HL-60 (cell line): Measurements from ENCODE around the gene PTPN13.

Source experiments
- GABPA ChIP-seq: IDR thresholded peaks from 2 replicates; pipeline ENCODE4 v1.6.1; 2012; ENCODE audit warnings: low read depth
- POLR2AphosphoS5 ChIP-seq: IDR thresholded peaks from 2 replicates; pipeline ENCODE4 v1.6.1; 2012; ENCODE audit warnings: low read depth
- REST ChIP-seq: IDR thresholded peaks from 2 replicates; pipeline ENCODE4 v1.6.1; 2012; ENCODE audit warnings: low read depth; ENCODE audit not compliant: insufficient replicate concordance
- SPI1 ChIP-seq: IDR thresholded peaks from 2 replicates; pipeline ENCODE4 v1.6.1; 2012; ENCODE audit warnings: low read depth, mild to moderate bottlenecking, borderline replicate concordance
- TF ChIP-seq, protein P1 (sequence below): IDR thresholded peaks from one replicate; pipeline ENCODE4 v1.5.1; 2011; ENCODE audit warnings: low read length, control low read depth, inconsistent platforms; ENCODE audit not compliant: insufficient read depth

DNA sequence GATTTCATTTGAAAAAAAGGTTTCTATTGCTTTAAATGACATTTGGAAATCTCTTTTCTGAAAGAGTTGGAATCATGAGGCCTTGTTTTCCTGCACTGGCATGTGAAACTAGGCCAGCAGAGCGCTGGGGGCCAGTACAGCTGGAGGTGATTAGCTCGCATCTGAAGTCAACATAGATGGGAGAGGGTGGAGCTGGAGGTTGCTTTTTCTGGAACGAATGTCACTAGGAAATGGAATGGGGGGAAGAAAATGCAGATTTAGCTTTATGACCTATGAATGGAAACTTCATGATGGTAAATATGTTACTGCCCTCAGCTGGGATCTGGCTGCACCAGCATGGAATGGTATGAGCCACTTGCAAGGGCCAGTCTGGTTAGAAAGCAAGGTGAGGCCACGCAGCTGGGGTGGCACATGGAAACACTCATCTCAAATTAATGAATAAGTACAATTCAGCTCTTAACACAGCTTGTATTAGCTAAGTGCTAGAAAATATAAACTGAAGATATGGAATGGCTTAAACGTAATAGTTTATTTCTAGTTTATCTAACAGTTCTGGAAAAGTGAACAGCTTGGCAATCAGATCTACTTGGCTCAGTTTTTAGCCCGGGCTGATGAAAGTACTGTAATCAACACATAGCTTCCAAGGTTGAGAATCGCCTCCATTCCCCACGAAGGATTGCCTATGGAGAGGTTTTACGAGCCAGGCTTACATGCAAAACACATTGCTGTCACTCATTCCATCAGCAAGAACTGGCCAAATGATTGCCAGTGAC, 222.6 kb downstream of the PTPN13 start:
- TF ChIP-seq, protein P1, sequence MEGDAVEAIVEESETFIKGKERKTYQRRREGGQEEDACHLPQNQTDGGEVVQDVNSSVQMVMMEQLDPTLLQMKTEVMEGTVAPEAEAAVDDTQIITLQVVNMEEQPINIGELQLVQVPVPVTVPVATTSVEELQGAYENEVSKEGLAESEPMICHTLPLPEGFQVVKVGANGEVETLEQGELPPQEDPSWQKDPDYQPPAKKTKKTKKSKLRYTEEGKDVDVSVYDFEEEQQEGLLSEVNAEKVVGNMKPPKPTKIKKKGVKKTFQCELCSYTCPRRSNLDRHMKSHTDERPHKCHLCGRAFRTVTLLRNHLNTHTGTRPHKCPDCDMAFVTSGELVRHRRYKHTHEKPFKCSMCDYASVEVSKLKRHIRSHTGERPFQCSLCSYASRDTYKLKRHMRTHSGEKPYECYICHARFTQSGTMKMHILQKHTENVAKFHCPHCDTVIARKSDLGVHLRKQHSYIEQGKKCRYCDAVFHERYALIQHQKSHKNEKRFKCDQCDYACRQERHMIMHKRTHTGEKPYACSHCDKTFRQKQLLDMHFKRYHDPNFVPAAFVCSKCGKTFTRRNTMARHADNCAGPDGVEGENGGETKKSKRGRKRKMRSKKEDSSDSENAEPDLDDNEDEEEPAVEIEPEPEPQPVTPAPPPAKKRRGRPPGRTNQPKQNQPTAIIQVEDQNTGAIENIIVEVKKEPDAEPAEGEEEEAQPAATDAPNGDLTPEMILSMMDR: no peak
- TF ChIP-seq POLR2AphosphoS5 (no peak), REST (no peak), GABPA (no peak), SPI1 (no peak)
